H1 (cell line): ENCODE measurements around the gene CEP76. TPM values are rescaled to one million over a fixed set of nuclear protein-coding genes. Genes with fewer than 3 reads are reported as not detected.

ENCODE experiments used
- CTCF ChIA-PET: fragments of 300-600 bp; sonication (Branson Sonifier 250); formaldehyde crosslinking; loops from one replicate; lab custom pipeline; 2021; ENCODE audit not compliant: partially characterized antibody; lab: Charles Lee
- POLR2A ChIA-PET: fragments of 300-600 bp; sonication (Branson Sonifier 250); formaldehyde crosslinking; loops from one replicate; lab custom pipeline; 2021; ENCODE audit warnings: inconsistent platforms; ENCODE audit not compliant: partially characterized antibody; lab: Charles Lee
- DNase-seq, 2 experiments: peaks; one replicate each; pipeline versions ENCODE4 v3.0.0 to v3.0.0-alpha.2; 2010 to 2022; ENCODE audit warnings: low spot score in 2 of 2, low read depth in 1 of 2, mixed read lengths in 1 of 2
- FAIRE-seq: peaks from 2 replicates; lab custom pipeline; 2011; peaks lifted over from hg19 to GRCh38; lab: Jason Lieb, UNC
- H2AFZ ChIP-seq: 2 replicates; pipeline ENCODE4 v1.8.1; 2012; ENCODE audit warnings: low read length, inconsistent platforms
- H2AK5ac ChIP-seq: 2 replicates; pipeline ENCODE4 v1.6.1; 2013; ENCODE audit warnings: low read depth, low read length
- H2BK120ac ChIP-seq: replicated peaks from 2 replicates; pipeline ENCODE3; 2013; ENCODE audit warnings: low read depth, low read length, inconsistent platforms
- H2BK12ac ChIP-seq: 2 replicates; pipeline ENCODE4 v1.6.1; 2013; ENCODE audit warnings: low read depth, low read length
- H2BK15ac ChIP-seq: 2 replicates; pipeline ENCODE4 v1.6.1; 2013; ENCODE audit warnings: low read length
- H2BK20ac ChIP-seq: 2 replicates; pipeline ENCODE4 v1.6.1; 2013; ENCODE audit warnings: low read length
- H2BK5ac ChIP-seq: 2 replicates; pipeline ENCODE4 v1.6.1; 2013; ENCODE audit warnings: low read depth, low read length
- H3K14ac ChIP-seq: 2 replicates; pipeline ENCODE4 v1.6.1; 2013; ENCODE audit warnings: inconsistent platforms; ENCODE audit not compliant: insufficient read length
- H3K18ac ChIP-seq: 2 replicates; pipeline ENCODE4 v1.6.1; 2013; ENCODE audit warnings: low read length; ENCODE audit errors: extremely low read depth
- H3K23ac ChIP-seq: 2 replicates; pipeline ENCODE4 v1.6.1; 2013; ENCODE audit warnings: inconsistent platforms; ENCODE audit not compliant: insufficient read length
- H3K23me2 ChIP-seq: 2 replicates; pipeline ENCODE4 v1.6.1; 2013; ENCODE audit warnings: low read depth, low read length
- H3K27ac ChIP-seq: 2 replicates; pipeline ENCODE4 v1.6.1; 2011; ENCODE audit warnings: low read depth, low read length, inconsistent platforms
- H3K27me3 ChIP-seq, 4 experiments: replicated peaks in 1 of 4; 1 replicate in 1 of 4; 2 replicates in 3 of 4; pipeline versions ENCODE4 v1.6.1 to v1.8.1; 2011 to 2013; ENCODE audit warnings: low read length in 3 of 4, mild to moderate bottlenecking in 3 of 4, inconsistent platforms in 2 of 4, mixed read lengths in 2 of 4, moderate library complexity in 1 of 4; ENCODE audit not compliant: control insufficient read depth in 3 of 4, insufficient read depth in 3 of 4; ENCODE audit errors: extremely low read depth in 1 of 4
- H3K36me3 ChIP-seq, 4 experiments: 2 replicates each; pipeline versions ENCODE4 v1.6.1 to v1.8.1; 2011 to 2013; ENCODE audit warnings: mild to moderate bottlenecking in 4 of 4, low read length in 3 of 4, moderate library complexity in 2 of 4, control low read depth in 1 of 4, inconsistent platforms in 1 of 4; ENCODE audit not compliant: insufficient read depth in 4 of 4, control insufficient read depth in 2 of 4
- H3K4ac ChIP-seq: replicated peaks from 2 replicates; pipeline ENCODE3; 2013; ENCODE audit warnings: low read length, low read depth, mixed read lengths, inconsistent platforms; ENCODE audit not compliant: insufficient read length
- H3K4me1 ChIP-seq, 4 experiments: replicated peaks in 1 of 4; 1 replicate in 1 of 4; 2 replicates in 3 of 4; pipeline versions ENCODE4 v1.6.1 to v1.8.1; 2011 to 2013; ENCODE audit warnings: low read length in 3 of 4, inconsistent platforms in 2 of 4, mixed read lengths in 1 of 4; ENCODE audit not compliant: insufficient read depth in 4 of 4, control insufficient read depth in 3 of 4
- H3K4me2 ChIP-seq, 2 experiments: 2 replicates each; pipeline versions ENCODE4 v1.6.1 to v1.8.1; 2011 to 2013; ENCODE audit warnings: low read depth in 2 of 2, low read length in 2 of 2, control low read depth in 1 of 2, inconsistent platforms in 1 of 2, mild to moderate bottlenecking in 1 of 2; ENCODE audit not compliant: insufficient read depth in 1 of 2
- H3K4me3 ChIP-seq, 4 experiments: fragments of 200-600, 300-600 bp in 1 of 4; sonication (generic), shearing (Covaris generic), sonication (Bioruptor Twin) in 1 of 4; 2 replicates each; pipeline versions ENCODE4 v1.5.1 to v1.8.1; 2011 to 2016; ENCODE audit warnings: low read length in 4 of 4, low read depth in 3 of 4, control low read depth in 2 of 4, inconsistent platforms in 2 of 4, mild to moderate bottlenecking in 2 of 4, mixed read lengths in 1 of 4, moderate library complexity in 1 of 4; ENCODE audit not compliant: insufficient read depth in 2 of 4; ENCODE audit errors: extremely low read depth in 1 of 4
- H3K56ac ChIP-seq: replicated peaks from 2 replicates; pipeline ENCODE3; 2013; ENCODE audit warnings: low read depth, mild to moderate bottlenecking, mixed read lengths, low read length, inconsistent platforms; ENCODE audit not compliant: insufficient read length
- H3K79me1 ChIP-seq: 2 replicates; pipeline ENCODE4 v1.6.1; 2013; ENCODE audit warnings: low read depth, low read length, control low read depth
- H3K79me2 ChIP-seq, 2 experiments: 2 replicates each; pipeline versions ENCODE4 v1.6.1 to v1.8.1; 2012 to 2013; ENCODE audit warnings: low read length in 2 of 2, mild to moderate bottlenecking in 2 of 2, inconsistent platforms in 1 of 2; ENCODE audit not compliant: insufficient read depth in 2 of 2, control insufficient read depth in 1 of 2
- H3K9ac ChIP-seq, 4 experiments: replicated peaks in 1 of 4; 1 replicate in 1 of 4; 2 replicates in 3 of 4; pipeline versions ENCODE4 v1.6.1 to v1.8.1; 2011 to 2013; ENCODE audit warnings: low read depth in 3 of 4, low read length in 3 of 4, control low read depth in 2 of 4, mild to moderate bottlenecking in 2 of 4, moderate library complexity in 2 of 4, inconsistent platforms in 1 of 4; ENCODE audit errors: extremely low read depth in 1 of 4
- H3K9me3 ChIP-seq, 2 experiments: 2 replicates each; pipeline versions ENCODE4 v1.6.1 to v1.8.1; 2012 to 2013; ENCODE audit warnings: mild to moderate bottlenecking in 2 of 2, moderate library complexity in 2 of 2, control low read depth in 1 of 2, inconsistent platforms in 1 of 2, low read depth in 1 of 2, low read length in 1 of 2, mixed read lengths in 1 of 2; ENCODE audit not compliant: insufficient read depth in 2 of 2
- H4K20me1 ChIP-seq, 2 experiments: replicated peaks in 1 of 2; 2 replicates each; pipeline versions ENCODE3 to v1.8.1; 2011 to 2013; ENCODE audit warnings: inconsistent platforms in 2 of 2, low read length in 2 of 2, mild to moderate bottlenecking in 1 of 2; ENCODE audit not compliant: insufficient read depth in 2 of 2, control insufficient read depth in 1 of 2
- H4K5ac ChIP-seq: 2 replicates; pipeline ENCODE4 v1.6.1; 2013; ENCODE audit warnings: low read length, low read depth, mixed read lengths, inconsistent platforms; ENCODE audit not compliant: insufficient read length
- H4K8ac ChIP-seq: 2 replicates; pipeline ENCODE4 v1.8.0; 2013; ENCODE audit warnings: mild to moderate bottlenecking, moderate library complexity, low read length, inconsistent platforms; ENCODE audit not compliant: insufficient read depth; ENCODE audit errors: extremely low read depth
- H4K91ac ChIP-seq: replicated peaks from 2 replicates; pipeline ENCODE3; 2013; ENCODE audit warnings: low read length, mixed read lengths, inconsistent platforms; ENCODE audit not compliant: insufficient read length
- ATF2 ChIP-seq: IDR thresholded peaks from 2 replicates; pipeline ENCODE4 v1.6.1; 2012; ENCODE audit warnings: low read length, inconsistent platforms
- CEBPB ChIP-seq: IDR thresholded peaks from 2 replicates; pipeline ENCODE4 v1.6.1; 2012; ENCODE audit warnings: low read depth, low read length
- GTF2F1 ChIP-seq: IDR thresholded peaks from 2 replicates; pipeline ENCODE4 v1.6.1; 2012; ENCODE audit warnings: low read depth, low read length, improper control_type of control experiment, borderline replicate concordance
- KDM4A ChIP-seq: IDR thresholded peaks from one replicate; pipeline ENCODE4 v1.7.1; 2012; ENCODE audit warnings: low read depth, mild to moderate bottlenecking, moderate library complexity, low read length, inconsistent platforms; ENCODE audit not compliant: severe bottlenecking
- KDM5A ChIP-seq: fragments of 200-600 bp; IDR thresholded peaks from 2 replicates; pipeline ENCODE4 v1.7.1; 2012; ENCODE audit warnings: mild to moderate bottlenecking, low read length, inconsistent platforms, mixed read lengths
- MAFK ChIP-seq: IDR thresholded peaks from 2 replicates; pipeline ENCODE4 v1.6.1; 2012; ENCODE audit warnings: low read depth, mild to moderate bottlenecking, improper control_type of control experiment, low read length
- NRF1 ChIP-seq: IDR thresholded peaks from 2 replicates; pipeline ENCODE4 v1.6.1; 2011; ENCODE audit warnings: mild to moderate bottlenecking, low read depth, low read length, improper control_type of control experiment
- POLR2A ChIP-seq, 2 experiments: IDR thresholded peaks; 1 replicate in 1 of 2; 2 replicates in 1 of 2; pipeline ENCODE4 v1.6.1; 2011; ENCODE audit warnings: low read depth in 2 of 2, low read length in 2 of 2, mild to moderate bottlenecking in 2 of 2; ENCODE audit errors: control extremely low read depth in 1 of 2
- POU5F1 ChIP-seq: IDR thresholded peaks from 2 replicates; pipeline ENCODE4 v1.6.1; 2011; ENCODE audit warnings: low read depth, mild to moderate bottlenecking, low read length, moderate library complexity
- RXRA ChIP-seq: IDR thresholded peaks from 2 replicates; pipeline ENCODE4 v1.6.1; 2011; ENCODE audit warnings: low read depth, mild to moderate bottlenecking, low read length, moderate library complexity; ENCODE audit not compliant: insufficient read depth
- SP1 ChIP-seq: IDR thresholded peaks from 2 replicates; pipeline ENCODE4 v1.6.1; 2011; ENCODE audit warnings: low read depth, low read length
- SUZ12 ChIP-seq: fragments of 200-600 bp; sonication (generic); IDR thresholded peaks from 2 replicates; pipeline ENCODE4 v1.6.1; 2012; ENCODE audit warnings: mild to moderate bottlenecking, inconsistent platforms, low read length, moderate library complexity, mixed read lengths
- TBP ChIP-seq: IDR thresholded peaks from 2 replicates; pipeline ENCODE4 v1.6.1; 2011; ENCODE audit warnings: low read depth, low read length, improper control_type of control experiment
- TCF12 ChIP-seq: IDR thresholded peaks from 2 replicates; pipeline ENCODE4 v1.6.1; 2011; ENCODE audit warnings: low read depth, mild to moderate bottlenecking, low read length
- WGBS, 2 experiments: shearing (Covaris generic) in 1 of 2; methylation state at CpG; one replicate each; pipeline versions ENCODE4 v1.1.6 to v1.1.7; 2013 to 2015; ENCODE audit warnings: low lambda C conversion rate in 2 of 2, mixed read lengths in 2 of 2, inconsistent platforms in 1 of 2, low coverage in 1 of 2, missing lambda C conversion rate in 1 of 2; ENCODE audit not compliant: insufficient replicate concordance in 2 of 2, insufficient coverage in 1 of 2, insufficient read length in 1 of 2; ENCODE audit errors: extremely low coverage in 1 of 2, missing lambda C conversion rate in 1 of 2; 5-methylcytosine and 5-hydroxymethylcytosine counted together
- polyA plus RNA-seq, 7 experiments: library from polyadenylated mRNA; depleted of rRNA in 3 of 7; stranded (reverse) in 5 of 7; unstranded in 2 of 7; fragments of >200 nt in 5 of 7; fragments of 200-250 nt in 2 of 7; gene quantifications; 1 replicate in 5 of 7; 2 replicates in 1 of 7; 4 replicates in 1 of 7; pipeline versions ENCODE4 v1.2.1 to v1.2.3, GENCODE V29; 2011 to 2013; ENCODE audit warnings: missing spikeins in 2 of 7, mixed read lengths in 2 of 7
- total RNA-seq: library from RNA; stranded (reverse); fragmentation: NEBNext Ultra II Directional; extraction: Animal tissue kit (Norgen Biotek cat#: 25700); gene quantifications from 2 replicates; pipeline ENCODE4 v1.2.1, GENCODE V29; 2021

Gene CEP76
- total and polyA plus RNA-seq, 2 of the 8 experiments (the other 6 are each of a cell fraction or from before 2014, with no cell fraction given) = 9.0 to 18.1 TPM

GRCh38 chr18:12656605-12656937 is 46.0 kb downstream of the CEP76 start:
- no peak overlapping the region for H4K5ac ChIP-seq
- H2AFZ ChIP-seq = no peak overlapping the region
- no peak overlapping the region for H2BK5ac ChIP-seq
- H3K9ac ChIP-seq = no peak overlapping the region
- DNase-seq (no peak), FAIRE-seq (no peak)
- no peak overlapping the region for H2BK12ac ChIP-seq
- no peak overlapping the region for H3K27ac ChIP-seq
- H4K20me1 ChIP-seq = peaks cover 0 to 1% of the 10 kb centered on the region in 2 experiments
- H2BK120ac ChIP-seq = no peak overlapping the region
- WGBS, 2 experiments = 31% methylated on average over 3 of the region's 3 CpGs; no CpG with 5 or more reads in 1 of the 2 experiments
- H3K4me1 ChIP-seq = peaks cover 0 to 5% (median 2%) of the 10 kb centered on the region in 4 experiments; a peak in 3 of 7 replicates
- H3K27me3 ChIP-seq = peaks cover 0 to 12% (median 5%) of the 10 kb centered on the region in 4 experiments; a peak in 5 of 7 replicates
- H3K23ac ChIP-seq = no peak overlapping the region
- H3K18ac ChIP-seq = no peak overlapping the region
- TF ChIP-seq SP1 (no peak), GTF2F1 (no peak), KDM5A (no peak), CEBPB (no peak), TBP (no peak), MAFK (no peak), POU5F1 (no peak), NRF1 (no peak), RXRA (no peak), KDM4A (no peak), ATF2 (no peak), SUZ12 (no peak), TCF12 (no peak), POLR2A (IDR thresholded peaks at IDR 0.05; ENCODE audit: control extremely low read depth in 1 of 2, low read depth in 2 of 2, low read length in 2 of 2) (no peak)
- H4K91ac ChIP-seq = no peak overlapping the region
- peak overlapping the region; percentile 61 to 90 (median 74); a peak in 7 of 8 replicates for H3K4me3 ChIP-seq
- H2AK5ac ChIP-seq = no peak overlapping the region
- ChIA-PET CTCF (no interaction called here), POLR2A (no interaction called here)
- no peak overlapping the region for H2BK15ac ChIP-seq
- no peaks in the 10 kb centered on the region for H3K36me3 ChIP-seq
- H4K8ac ChIP-seq = no peak overlapping the region
- peaks cover 0 to 34% of the 10 kb centered on the region in 2 experiments; a peak in 2 of 4 replicates for H3K79me2 ChIP-seq
- no peak overlapping the region for H3K56ac ChIP-seq
- no peaks in the 10 kb centered on the region for H3K9me3 ChIP-seq
- no peak overlapping the region for H2BK20ac ChIP-seq
- H3K4ac ChIP-seq = no peak overlapping the region
- H3K4me2 ChIP-seq = peak overlapping the region; percentile 70 to 88
- H3K79me1 ChIP-seq = no peaks in the 10 kb centered on the region
- no peaks in the 10 kb centered on the region; the same call in 1 of the 2 replicates for H3K23me2 ChIP-seq
- no peak overlapping the region for H3K14ac ChIP-seq
